Right lobe of liver (tissue), 6 donors: ENCODE results near the gene ADCY1. TPM values are rescaled to one million over a fixed set of nuclear protein-coding genes. Genes with fewer than 3 reads are reported as not detected.

ENCODE experiments used
- ATAC-seq, 4 donors: fragments of 200-7000 bp; cut with Tn5 transposase; one replicate each; pipeline ENCODE4 v1.9.1; 2020; ENCODE audit warnings: mild to moderate bottlenecking in 4 of 4, moderate library complexity in 4 of 4
- DNase-seq, 3 donors: peaks; one replicate each; pipeline ENCODE4 v3.0.0-alpha.2; 2020
- H3K27ac ChIP-seq, 3 donors: fragments of 200-600 bp; one replicate each; pipeline ENCODE4 v1.8.0; 2022
- H3K27me3 ChIP-seq, 2 donors: fragments of 200-600 bp; one replicate each; pipeline ENCODE4 v1.8.0; 2022
- H3K36me3 ChIP-seq, 4 donors: fragments of 200-600 bp; sonication (generic) in 1 of 4; one replicate each; pipeline versions ENCODE4 v1.5.1 to v1.8.0; 2017 to 2022; ENCODE audit warnings: control low read depth in 1 of 4
- H3K4me1 ChIP-seq, 4 donors: fragments of 200-600 bp; sonication (generic) in 1 of 4; one replicate each; pipeline versions ENCODE4 v1.5.1 to v1.8.0; 2017 to 2022; ENCODE audit warnings: control low read depth in 1 of 4
- H3K4me3 ChIP-seq, 3 donors: fragments of 200-600 bp; one replicate each; pipeline ENCODE4 v1.8.0; 2022
- H3K9me3 ChIP-seq, 4 donors: fragments of 200-600 bp; sonication (generic) in 1 of 4; one replicate each; pipeline versions ENCODE4 v1.5.1 to v1.8.0; 2017 to 2022; ENCODE audit warnings: control low read depth in 1 of 4
- CTCF ChIP-seq, 4 donors: fragments of 200-600 bp in 3 of 4; fragments of 450-650 bp in 1 of 4; IDR thresholded peaks; one replicate each; pipeline versions ENCODE4 v1.5.1 to v1.8.0; 2016 to 2022; ENCODE audit warnings: antibody characterized with exemption in 4 of 4, mild to moderate bottlenecking in 2 of 4
- POLR2A ChIP-seq: fragments of 450-650 bp; IDR thresholded peaks from one replicate; pipeline ENCODE4 v1.6.1; 2017; ENCODE audit warnings: antibody characterized with exemption, mild to moderate bottlenecking
- WGBS: methylation state at CpG from one replicate; pipeline ENCODE4 v1.1.6; 2018; ENCODE audit warnings: low coverage, low lambda C conversion rate; ENCODE audit not compliant: insufficient coverage; ENCODE audit errors: missing lambda C conversion rate; 5-methylcytosine and 5-hydroxymethylcytosine counted together
- intact Hi-C, 2 donors: fragments of 100-400 bp; cut with DNase I; formaldehyde crosslinking; loops; one replicate each; pipeline versions ENCODE4 v1.11.2 to v1.14.1; 2022
- total RNA-seq, 6 experiments: library from RNA; depleted of rRNA in 2 of 6; stranded (reverse); fragments of >200 nt in 2 of 6; fragmentation: NEBNext Ultra II Directional in 3 of 6; extraction: Animal tissue kit (Norgen Biotek cat#: 25700) in 3 of 6; gene quantifications; one replicate each; pipeline versions ENCODE4 v1.1.0 to v1.2.4, GENCODE V29; 2016 to 2023
- donor health status: DM: no; HTN: yes; CAD: no.
- donor health status: DM: no; HTN: no; CAD: no.
- donor health status: DM: no; HTN: no; CAD: no.
- donor health status: DM: no; HTN: yes; CAD: no.
- donor health status: DM: no; HTN: yes; CAD: no.

Gene ADCY1
- total RNA-seq, 6 experiments from 2014 or later = 7.2 to 17.6 (median 9.3) TPM

GRCh38 chr7:45593877-45594276 is 19.7 kb downstream of the ADCY1 start:
- Histone ChIP-seq H3K4me3 (no peak overlapping the region), H3K9me3 (no peaks in the 10 kb centered on the region), H3K36me3 (no peaks in the 10 kb centered on the region), H3K27ac (no peak overlapping the region), H3K4me1 (no peaks in the 10 kb centered on the region), H3K27me3 (no peaks in the 10 kb centered on the region)
- TF ChIP-seq POLR2A = no peak
- no peak for TF ChIP-seq CTCF (IDR thresholded peaks at IDR 0.05)
- intact Hi-C loops = no loop called here
- ATAC-seq = no peak
- WGBS = 96% methylated on average over 4 of the region's 8 CpGs
- no peak for DNase-seq

GRCh38 chr7:45594745-45595535 is 20.8 kb downstream of the ADCY1 start:
- H3K9me3 ChIP-seq = no peaks in the 10 kb centered on the region
- intact Hi-C loops = no loop called here
- no peak overlapping the region for H3K27ac ChIP-seq
- no peak overlapping the region for H3K4me3 ChIP-seq
- ATAC-seq (no peak), DNase-seq (no peak)
- H3K27me3 ChIP-seq = no peaks in the 10 kb centered on the region
- TF ChIP-seq CTCF (IDR thresholded peaks at IDR 0.05) = no peak
- TF ChIP-seq POLR2A = no peak
- whole genome bisulfite sequencing = 78% methylated on average over 7 of the region's 7 CpGs
- no peaks in the 10 kb centered on the region for H3K36me3 ChIP-seq
- no peaks in the 10 kb centered on the region for H3K4me1 ChIP-seq

- Histone ChIP-seq H3K27ac (no peak overlapping the region), H3K4me1 (no peaks in the 10 kb centered on the region), H3K36me3 (no peaks in the 10 kb centered on the region), H3K9me3 (no peaks in the 10 kb centered on the region), H3K27me3 (no peaks in the 10 kb centered on the region), H3K4me3 (no peak overlapping the region)
- DNase-seq (no peak), ATAC-seq (no peak)
- WGBS = 80% methylated on average over 4 of the region's 9 CpGs
- TF ChIP-seq CTCF (IDR thresholded peaks at IDR 0.05) = no peak
- TF ChIP-seq POLR2A = no peak
- intact Hi-C loops = no loop called here
These were observed 21.9 kb downstream of the ADCY1 start for GRCh38 chr7:45595809-45596664.

- DNase-seq = no peak
- intact Hi-C loops = no loop called here
These were observed 22.5 kb downstream of the ADCY1 start for GRCh38 chr7:45596665-45597095.

More at GRCh38 chr7:45596665-45597095, 22.5 kb downstream of the ADCY1 start:
- 85% methylated on average over 6 of the region's 7 CpGs for WGBS
- Histone ChIP-seq H3K27ac (no peak overlapping the region), H3K27me3 (no peaks in the 10 kb centered on the region), H3K36me3 (no peaks in the 10 kb centered on the region), H3K4me1 (no peaks in the 10 kb centered on the region), H3K4me3 (no peak overlapping the region), H3K9me3 (no peaks in the 10 kb centered on the region)
- no peak for TF ChIP-seq POLR2A
- no peak for TF ChIP-seq CTCF (IDR thresholded peaks at IDR 0.05)
- ATAC-seq = no peak
